Measurements from ENCODE around the gene AP1S2.

AP1S2 gene

GRCh38 chrX:15825936-15826335, 28.7 kb downstream of the AP1S2 start:
- H3K27ac ChIP-seq, result 0 out of 2 replicates have a peak overlapping the region, but pooled peaks have one; percentile 1
- no peak for DNase-seq (ENCODE audit: low read depth, low spot score)
- TF ChIP-seq EZH2 (IDR thresholded peaks at IDR 0.05) (no peak), POLR2AphosphoS5 (IDR thresholded peaks at IDR 0.05; ENCODE audit: borderline replicate concordance, low read depth, low read length) (no peak), FOXP2 (optimal IDR thresholded peaks at IDR 0.05; ENCODE audit: control extremely low read depth, extremely low read length, insufficient read depth) (no peak)
- H3K4me3 ChIP-seq, result no peak overlapping the region
- no peak overlapping the region for H3K9ac ChIP-seq (ENCODE audit: insufficient read length)
- H3K36me3 ChIP-seq (ENCODE audit: insufficient read depth, low read length), result peaks cover 7% of the 10 kb centered on the region; the same call in 1 of the 2 replicates
- no peaks in the 10 kb centered on the region for H3K9me3 ChIP-seq (ENCODE audit: low read depth, low read length)

GRCh38 chrX:15822922-15823321, 31.7 kb downstream of the AP1S2 start:
- TF ChIP-seq FOXP2 (optimal IDR thresholded peaks at IDR 0.05; ENCODE audit: control extremely low read depth, extremely low read length, insufficient read depth), result no peak
- TF ChIP-seq POLR2AphosphoS5 (IDR thresholded peaks at IDR 0.05; ENCODE audit: borderline replicate concordance, low read depth, low read length), result no peak
- TF ChIP-seq EZH2 (IDR thresholded peaks at IDR 0.05), result no peak

GRCh38 chrX:15820106-15821073, 34.2 kb downstream of the AP1S2 start:
- peaks cover 6% of the 10 kb centered on the region; the same call in 1 of the 2 replicates for H3K36me3 ChIP-seq (ENCODE audit: insufficient read depth, low read length)
- no peaks in the 10 kb centered on the region for H3K9me3 ChIP-seq (ENCODE audit: low read depth, low read length)
- no peak overlapping the region for H3K4me3 ChIP-seq
- no peak overlapping the region for H3K27ac ChIP-seq
- no peak overlapping the region for H3K9ac ChIP-seq (ENCODE audit: insufficient read length)
- DNase-seq (ENCODE audit: low read depth, low spot score), result no peak
- TF ChIP-seq FOXP2 (optimal IDR thresholded peaks at IDR 0.05; ENCODE audit: control extremely low read depth, extremely low read length, insufficient read depth) (no peak), EZH2 (IDR thresholded peaks at IDR 0.05) (no peak), POLR2AphosphoS5 (IDR thresholded peaks at IDR 0.05; ENCODE audit: borderline replicate concordance, low read depth, low read length) (no peak)

More at GRCh38 chrX:15822922-15823321, 31.7 kb downstream of the AP1S2 start:
- Histone ChIP-seq H3K36me3 (ENCODE audit: insufficient read depth, low read length) (peaks cover 10% of the 10 kb centered on the region; the same call in 1 of the 2 replicates), H3K9me3 (ENCODE audit: low read depth, low read length) (no peaks in the 10 kb centered on the region), H3K4me3 (no peak overlapping the region), H3K9ac (ENCODE audit: insufficient read length) (no peak overlapping the region), H3K27ac (no peak overlapping the region)
- no peak for DNase-seq (ENCODE audit: low read depth, low spot score)

- H3K36me3 ChIP-seq (ENCODE audit: insufficient read depth, low read length), result 0 out of 2 replicates have a peak, but pooled peaks cover 3% of the 10 kb centered on the region
- no peaks in the 10 kb centered on the region for H3K9me3 ChIP-seq (ENCODE audit: low read depth, low read length)
- H3K4me3 ChIP-seq, result no peak overlapping the region
- TF ChIP-seq EZH2 (IDR thresholded peaks at IDR 0.05) (no peak), POLR2AphosphoS5 (IDR thresholded peaks at IDR 0.05; ENCODE audit: borderline replicate concordance, low read depth, low read length) (no peak), FOXP2 (optimal IDR thresholded peaks at IDR 0.05; ENCODE audit: control extremely low read depth, extremely low read length, insufficient read depth) (no peak)
- peak; percentile 34 for DNase-seq (ENCODE audit: low read depth, low spot score)
- peak overlapping the region; percentile 44 for H3K9ac ChIP-seq (ENCODE audit: insufficient read length)
- peak overlapping the region; percentile 73 for H3K27ac ChIP-seq
Measured at GRCh38 chrX:15816886-15817285, 37.7 kb downstream of the AP1S2 start.

GRCh38 chrX:15816438-15816809, 38.2 kb downstream of the AP1S2 start:
- Histone ChIP-seq H3K9ac (ENCODE audit: insufficient read length) (peak overlapping the region; percentile 44), H3K27ac (peak overlapping the region; percentile 73), H3K36me3 (ENCODE audit: insufficient read depth, low read length) (0 out of 2 replicates have a peak, but pooled peaks cover 3% of the 10 kb centered on the region), H3K9me3 (ENCODE audit: low read depth, low read length) (no peaks in the 10 kb centered on the region), H3K4me3 (no peak overlapping the region)
- TF ChIP-seq EZH2 (IDR thresholded peaks at IDR 0.05) (no peak), POLR2AphosphoS5 (IDR thresholded peaks at IDR 0.05; ENCODE audit: borderline replicate concordance, low read depth, low read length) (no peak), FOXP2 (optimal IDR thresholded peaks at IDR 0.05; ENCODE audit: control extremely low read depth, extremely low read length, insufficient read depth) (no peak)
- no peak for DNase-seq (ENCODE audit: low read depth, low spot score)

- no peak for DNase-seq (ENCODE audit: low read depth, low spot score)
- TF ChIP-seq POLR2AphosphoS5 (IDR thresholded peaks at IDR 0.05; ENCODE audit: borderline replicate concordance, low read depth, low read length), result no peak
- TF ChIP-seq EZH2 (IDR thresholded peaks at IDR 0.05), result no peak
- TF ChIP-seq FOXP2 (optimal IDR thresholded peaks at IDR 0.05; ENCODE audit: control extremely low read depth, extremely low read length, insufficient read depth), result no peak
- Histone ChIP-seq H3K36me3 (ENCODE audit: insufficient read depth, low read length) (0 out of 2 replicates have a peak, but pooled peaks cover 4% of the 10 kb centered on the region), H3K9ac (ENCODE audit: insufficient read length) (no peak overlapping the region), H3K27ac (no peak overlapping the region), H3K4me3 (no peak overlapping the region), H3K9me3 (ENCODE audit: low read depth, low read length) (no peaks in the 10 kb centered on the region)
Measured at GRCh38 chrX:15815779-15816437, 38.7 kb downstream of the AP1S2 start.

- no peak overlapping the region for H3K4me3 ChIP-seq
- no peaks in the 10 kb centered on the region for H3K9me3 ChIP-seq (ENCODE audit: low read depth, low read length)
- no peak overlapping the region for H3K9ac ChIP-seq (ENCODE audit: insufficient read length)
- no peak for TF ChIP-seq POLR2AphosphoS5 (IDR thresholded peaks at IDR 0.05; ENCODE audit: borderline replicate concordance, low read depth, low read length)
- DNase-seq (ENCODE audit: low read depth, low spot score), result no peak
- peaks cover 6% of the 10 kb centered on the region for H3K36me3 ChIP-seq (ENCODE audit: insufficient read depth, low read length)
- H3K27ac ChIP-seq, result no peak overlapping the region
Measured at GRCh38 chrX:15814771-15815365, 39.7 kb downstream of the AP1S2 start.

GRCh38 chrX:15813416-15813815, 41.2 kb downstream of the AP1S2 start:
- TF ChIP-seq POLR2AphosphoS5 (IDR thresholded peaks at IDR 0.05; ENCODE audit: borderline replicate concordance, low read depth, low read length) (no peak), FOXP2 (optimal IDR thresholded peaks at IDR 0.05; ENCODE audit: control extremely low read depth, extremely low read length, insufficient read depth) (no peak), EZH2 (IDR thresholded peaks at IDR 0.05) (no peak)
- no peak overlapping the region for H3K4me3 ChIP-seq
- H3K9ac ChIP-seq (ENCODE audit: insufficient read length), result no peak overlapping the region
- no peak for DNase-seq (ENCODE audit: low read depth, low spot score)
- H3K27ac ChIP-seq, result no peak overlapping the region
- peaks cover 8% of the 10 kb centered on the region for H3K36me3 ChIP-seq (ENCODE audit: insufficient read depth, low read length)
- no peaks in the 10 kb centered on the region for H3K9me3 ChIP-seq (ENCODE audit: low read depth, low read length)

All from SK-N-MC (cell line).